GM12875 (cell line): ENCODE results near the gene ITPR1.

ENCODE experiments used
- H3K4me3 ChIP-seq: one replicate; pipeline ENCODE4 v1.5.1; 2011; ENCODE audit warnings: low read depth, low read length, control low read depth
- TF ChIP-seq, protein P1 (sequence below): IDR thresholded peaks from 2 replicates; pipeline ENCODE4 v1.5.1; 2011; ENCODE audit warnings: low read depth, mild to moderate bottlenecking, control low read depth, inconsistent platforms, low read length, moderate library complexity, borderline replicate concordance; ENCODE audit not compliant: insufficient read depth

The ITPR1 gene

DNA sequence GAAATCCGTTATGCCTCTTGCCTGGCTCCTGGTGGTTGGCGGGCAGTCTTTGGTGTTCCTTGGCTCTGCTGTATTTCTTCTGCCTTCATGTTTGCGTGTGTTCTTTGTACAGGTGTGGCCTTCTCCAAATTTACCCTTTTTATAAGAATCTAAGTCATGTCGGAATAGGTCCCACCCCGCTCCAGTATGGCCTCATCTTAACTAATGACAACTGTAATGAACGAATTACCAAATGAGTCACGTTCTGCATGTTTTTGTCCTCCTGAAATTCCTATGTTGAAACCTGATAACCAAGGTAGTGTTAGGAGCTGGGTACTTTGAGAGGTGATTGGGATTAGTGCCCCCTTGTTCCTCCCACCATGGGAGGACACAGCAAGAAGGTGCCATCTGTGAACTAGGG is 71.1 kb downstream of the ITPR1 start:
- H3K4me3 ChIP-seq: no peak overlapping the region
- TF ChIP-seq, protein P1, sequence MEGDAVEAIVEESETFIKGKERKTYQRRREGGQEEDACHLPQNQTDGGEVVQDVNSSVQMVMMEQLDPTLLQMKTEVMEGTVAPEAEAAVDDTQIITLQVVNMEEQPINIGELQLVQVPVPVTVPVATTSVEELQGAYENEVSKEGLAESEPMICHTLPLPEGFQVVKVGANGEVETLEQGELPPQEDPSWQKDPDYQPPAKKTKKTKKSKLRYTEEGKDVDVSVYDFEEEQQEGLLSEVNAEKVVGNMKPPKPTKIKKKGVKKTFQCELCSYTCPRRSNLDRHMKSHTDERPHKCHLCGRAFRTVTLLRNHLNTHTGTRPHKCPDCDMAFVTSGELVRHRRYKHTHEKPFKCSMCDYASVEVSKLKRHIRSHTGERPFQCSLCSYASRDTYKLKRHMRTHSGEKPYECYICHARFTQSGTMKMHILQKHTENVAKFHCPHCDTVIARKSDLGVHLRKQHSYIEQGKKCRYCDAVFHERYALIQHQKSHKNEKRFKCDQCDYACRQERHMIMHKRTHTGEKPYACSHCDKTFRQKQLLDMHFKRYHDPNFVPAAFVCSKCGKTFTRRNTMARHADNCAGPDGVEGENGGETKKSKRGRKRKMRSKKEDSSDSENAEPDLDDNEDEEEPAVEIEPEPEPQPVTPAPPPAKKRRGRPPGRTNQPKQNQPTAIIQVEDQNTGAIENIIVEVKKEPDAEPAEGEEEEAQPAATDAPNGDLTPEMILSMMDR: no peak

DNA sequence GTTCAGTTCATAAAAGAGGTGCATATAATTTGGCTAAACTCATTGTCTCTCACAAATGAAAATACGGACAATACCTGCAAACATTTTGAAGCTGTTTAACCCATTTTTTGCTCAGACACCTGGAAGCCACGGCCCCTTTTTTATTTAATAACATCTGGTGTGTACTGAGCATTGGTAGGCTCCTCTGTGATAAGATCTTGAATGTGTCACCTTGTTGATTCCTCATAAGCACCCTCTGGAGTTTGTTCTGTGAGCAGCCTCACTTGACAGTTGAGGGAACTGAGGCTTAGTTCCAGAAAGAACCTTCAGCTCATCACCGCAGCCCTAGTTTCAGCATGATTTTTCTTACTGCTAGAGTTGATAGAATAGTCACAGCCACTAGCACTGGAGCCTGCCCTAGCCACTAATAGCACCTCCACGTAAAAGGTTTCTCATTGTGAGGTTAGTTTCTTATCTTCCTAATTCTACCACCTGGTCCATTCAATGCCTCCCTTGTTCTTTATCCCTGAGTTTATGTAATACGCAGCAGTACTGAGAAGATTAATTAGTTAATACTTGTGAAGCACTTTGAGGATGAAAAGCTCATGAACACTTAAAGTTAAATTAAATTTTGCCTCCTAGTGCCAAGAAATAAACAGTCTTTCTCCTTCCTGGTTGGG is 71.9 kb downstream of the ITPR1 start:
- no peak overlapping the region for H3K4me3 ChIP-seq

DNA sequence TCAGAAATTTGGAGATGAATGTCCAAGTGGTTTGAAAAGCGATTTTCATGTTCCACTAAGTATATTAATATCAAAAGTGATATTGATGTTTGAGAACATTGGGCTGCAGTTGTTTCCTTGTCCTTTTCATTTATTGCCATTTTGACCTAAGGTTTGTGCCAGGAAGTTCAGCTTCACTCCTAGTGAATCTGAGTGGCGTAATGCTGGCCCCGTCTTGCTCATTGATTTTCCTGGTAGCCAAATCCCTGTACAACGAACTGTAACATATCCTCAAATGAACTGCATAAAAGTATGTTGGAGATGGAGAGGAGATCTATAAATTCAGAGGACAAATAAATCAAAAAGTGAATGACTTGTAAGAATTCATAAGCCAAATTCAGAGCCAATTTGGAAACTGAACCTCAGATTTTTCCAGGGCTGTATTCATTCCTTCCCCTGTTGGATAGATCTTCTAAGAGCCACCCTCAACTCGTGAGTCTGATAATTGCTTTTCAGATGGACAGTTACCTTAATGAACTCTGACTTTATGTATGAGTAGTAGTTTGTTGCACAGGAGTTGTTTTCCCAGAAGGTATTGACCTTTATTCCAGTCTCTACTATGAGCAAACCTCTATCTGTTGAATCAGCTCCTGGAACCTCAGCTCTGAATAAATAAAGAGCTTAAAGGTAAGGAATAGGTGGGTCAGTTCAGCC is 72.8 kb downstream of the ITPR1 start:
- H3K4me3 ChIP-seq: no peak overlapping the region
- TF ChIP-seq, protein P1: no peak

More for the DNA sequence above, 71.9 kb downstream of the ITPR1 start:
- TF ChIP-seq, protein P1: no peak

DNA sequence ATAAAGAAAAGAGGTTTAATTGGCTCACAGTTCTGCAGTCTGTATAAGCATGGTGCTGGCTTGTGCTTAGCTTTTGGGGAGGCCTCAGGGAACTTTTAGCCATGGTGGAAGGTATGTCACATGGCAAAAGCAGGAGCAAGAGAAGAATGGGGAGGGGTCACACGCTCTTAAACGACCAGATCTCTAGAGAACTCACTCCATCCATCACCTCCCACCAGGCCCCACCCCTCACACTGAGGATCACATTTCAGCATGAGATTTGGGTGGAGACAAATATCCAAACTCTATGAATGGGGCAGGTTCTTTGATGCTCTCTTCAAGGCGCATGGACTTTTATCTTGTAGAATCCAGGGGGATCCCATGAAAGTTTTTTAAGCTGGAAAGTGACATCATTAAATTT is 75.7 kb downstream of the ITPR1 start:
- TF ChIP-seq, protein P1: no peak
- H3K4me3 ChIP-seq: no peak overlapping the region

DNA sequence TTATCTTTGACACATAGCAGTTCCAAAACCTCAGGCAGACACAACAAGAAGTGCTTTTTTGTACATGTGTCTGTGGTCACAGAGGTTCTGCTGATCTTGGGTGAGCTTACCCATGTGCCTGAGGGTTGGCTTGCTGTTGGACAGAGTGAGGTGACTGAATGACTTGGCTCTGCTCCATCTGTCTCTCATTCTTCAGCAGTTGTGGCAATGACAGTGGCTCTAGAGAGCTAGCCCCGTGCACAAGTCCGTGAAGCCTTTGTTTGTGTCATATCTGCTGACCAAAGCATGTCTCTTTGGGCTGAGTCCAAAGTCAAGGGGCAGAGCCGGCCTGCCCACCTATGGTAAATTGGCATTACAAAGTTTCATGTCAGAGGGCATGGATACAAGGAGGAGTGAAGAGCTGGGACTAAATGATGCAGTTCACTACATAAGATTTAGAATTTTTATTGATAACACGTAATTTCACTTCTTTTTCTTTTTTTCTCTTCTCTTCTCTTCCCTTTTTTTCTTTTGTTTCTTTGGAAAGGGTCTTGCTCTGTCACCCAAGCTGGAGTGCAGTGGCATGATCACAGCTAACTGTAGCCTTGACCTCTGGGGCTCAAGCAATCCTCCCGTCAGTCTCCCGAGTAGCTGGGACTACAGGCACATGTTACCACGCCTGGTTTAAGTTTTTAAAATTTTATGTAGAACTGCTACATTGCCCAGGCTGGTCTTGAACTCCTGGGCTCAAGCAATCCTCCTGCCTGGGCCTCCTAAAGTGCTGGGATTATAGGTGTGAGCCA is 77.9 kb downstream of the ITPR1 start:
- no peak overlapping the region for H3K4me3 ChIP-seq
- TF ChIP-seq, protein P1: no peak

DNA sequence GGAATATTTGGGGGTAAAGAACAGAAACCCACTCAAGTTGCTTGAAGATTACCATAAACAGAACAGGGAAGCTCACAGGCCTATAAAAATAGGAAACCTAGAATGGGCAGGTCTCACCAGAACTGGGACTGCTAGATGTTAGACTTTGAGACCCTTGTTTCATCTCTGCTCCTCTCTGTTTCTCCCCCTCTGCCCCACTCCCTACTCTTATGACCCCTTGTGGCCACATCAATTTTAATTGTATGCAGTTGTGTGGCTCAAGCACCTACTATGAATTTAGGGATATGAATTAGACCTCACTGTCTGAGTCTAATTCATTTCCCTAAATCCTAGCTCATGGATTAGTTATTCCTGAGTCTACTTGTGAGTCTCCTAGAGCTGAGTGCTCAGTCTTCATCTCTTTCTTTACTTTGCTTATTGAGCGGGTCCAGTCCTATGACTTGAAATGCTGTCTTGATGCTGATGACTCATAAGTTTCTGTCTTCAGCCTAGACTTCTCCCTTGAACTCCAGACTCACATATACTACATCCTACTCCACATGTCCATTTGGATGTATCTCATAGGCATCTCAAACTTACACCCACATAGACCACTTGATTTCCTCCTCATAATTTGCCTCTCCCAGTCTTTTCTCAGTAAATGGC is 78.7 kb downstream of the ITPR1 start:
- no peak overlapping the region for H3K4me3 ChIP-seq
- TF ChIP-seq, protein P1: no peak
